Gastroesophageal sphincter (tissue), 3 donors: Measurements from ENCODE around the gene MTUS2.

Source experiments
- CTCF ChIP-seq, 4 experiments: fragments of 200-600 bp in 2 of 4; fragments of 450-650 bp in 2 of 4; sonication (generic) in 1 of 4; IDR thresholded peaks; one replicate each; pipeline ENCODE4 v1.5.1; 2017 to 2019; ENCODE audit warnings: antibody characterized with exemption in 4 of 4, mild to moderate bottlenecking in 2 of 4, moderate library complexity in 2 of 4
- EP300 ChIP-seq: sonication (generic); formaldehyde crosslinking; IDR thresholded peaks from one replicate; pipeline ENCODE4 v1.6.1; 2017; ENCODE audit warnings: antibody characterized with exemption, mild to moderate bottlenecking
- POLR2A ChIP-seq, 2 donors: fragments of 450-650 bp; IDR thresholded peaks; one replicate each; pipeline ENCODE4 v1.6.1; 2017; ENCODE audit warnings: antibody characterized with exemption in 2 of 2, mild to moderate bottlenecking in 2 of 2, moderate library complexity in 1 of 2

GRCh38 chr13:29456419-29456818 lies 636.3 kb downstream of the MTUS2 start:
- no peak for TF ChIP-seq CTCF (IDR thresholded peaks at IDR 0.05)
- TF ChIP-seq EP300, result no peak
- TF ChIP-seq POLR2A (IDR thresholded peaks at IDR 0.05), result no peak
